Sigmoid colon (tissue), 7 donors: Measurements from ENCODE around the gene PLXDC1. TPM values are rescaled to one million over a fixed set of nuclear protein-coding genes. Genes with fewer than 3 reads are reported as not detected.
"Not testable (repeated sequence)": the region's sequence is repeated elsewhere in the genome, so short reads cannot be mapped to it uniquely, and the experiment has no call there.

Source experiments
- DNase-seq: peaks from one replicate; pipeline ENCODE4 v3.0.0-alpha.2; 2019
- H3K27ac ChIP-seq, 4 donors: fragments of 200-600 bp; sonication (generic); one replicate each; pipeline ENCODE4 v1.5.1; 2016 to 2019; ENCODE audit warnings: mild to moderate bottlenecking in 1 of 4
- H3K27me3 ChIP-seq, 3 donors: fragments of 200-600 bp; sonication (generic); one replicate each; pipeline ENCODE4 v1.5.1; 2019; ENCODE audit warnings: mild to moderate bottlenecking in 1 of 3
- H3K36me3 ChIP-seq, 4 donors: fragments of 200-600 bp; sonication (generic); one replicate each; pipeline ENCODE4 v1.5.1; 2016 to 2019
- H3K4me1 ChIP-seq, 4 donors: fragments of 200-600 bp; sonication (generic); one replicate each; pipeline ENCODE4 v1.5.1; 2017 to 2019
- H3K4me3 ChIP-seq, 4 donors: fragments of 200-600 bp; sonication (generic); one replicate each; pipeline ENCODE4 v1.5.1; 2017 to 2019; ENCODE audit warnings: mild to moderate bottlenecking in 2 of 4, moderate library complexity in 1 of 4
- H3K9me3 ChIP-seq, 4 donors: fragments of 200-600 bp in 3 of 4; sonication (generic) in 3 of 4; one replicate each; pipeline versions ENCODE4 v1.5.1 to v1.6.1; 2013 to 2019
- EP300 ChIP-seq, 4 donors: sonication (generic); formaldehyde crosslinking; IDR thresholded peaks; one replicate each; pipeline ENCODE4 v1.6.1; 2017; ENCODE audit warnings: antibody characterized with exemption in 4 of 4
- POLR2A ChIP-seq, 2 donors: fragments of 450-650 bp; IDR thresholded peaks; one replicate each; pipeline ENCODE4 v1.6.1; 2016; ENCODE audit warnings: antibody characterized with exemption in 2 of 2, mild to moderate bottlenecking in 2 of 2, moderate library complexity in 2 of 2
- POLR2AphosphoS5 ChIP-seq, 4 donors: sonication (generic); formaldehyde crosslinking; IDR thresholded peaks; one replicate each; pipeline ENCODE4 v1.6.1; 2017; ENCODE audit warnings: antibody characterized with exemption in 4 of 4
- WGBS, 2 donors: extraction: QIAGEN DNeasy Blood & Tissue Kit; methylation state at CpG; one replicate each; pipeline ENCODE4 v1.1.7; 2013; 5-methylcytosine and 5-hydroxymethylcytosine counted together
- intact Hi-C: fragments of 100-400 bp; cut with DNase I; formaldehyde crosslinking; loops from one replicate; pipeline ENCODE4 v1.15.1; 2023
- polyA plus RNA-seq, 3 donors: library from polyadenylated mRNA; stranded (reverse); fragments of 200-250 nt; gene quantifications; one replicate each; pipeline ENCODE4 v1.2.3, GENCODE V29; 2013
- total RNA-seq, 4 donors: library from RNA; depleted of rRNA; stranded (reverse); fragments of >200 nt; gene quantifications; one replicate each; pipeline ENCODE4 v1.1.0, GENCODE V29; 2016
- TF ChIP-seq, protein P1 (sequence below), 4 experiments: fragments of 450-650 bp in 3 of 4; fragments of 200-600 bp in 1 of 4; IDR thresholded peaks; one replicate each; pipeline ENCODE4 v1.5.1; 2016 to 2019; ENCODE audit warnings: antibody characterized with exemption in 4 of 4, mild to moderate bottlenecking in 3 of 4, moderate library complexity in 2 of 4
- donor health status: healthy with polysubstance abuse.
- donor health status: Bipolar disorder and iron deficiency.
- donor health status: healthy.

Gene PLXDC1
- total and polyA plus RNA-seq, 7 donors = 1.4 to 13.0 (median 6.2) TPM

DNA sequence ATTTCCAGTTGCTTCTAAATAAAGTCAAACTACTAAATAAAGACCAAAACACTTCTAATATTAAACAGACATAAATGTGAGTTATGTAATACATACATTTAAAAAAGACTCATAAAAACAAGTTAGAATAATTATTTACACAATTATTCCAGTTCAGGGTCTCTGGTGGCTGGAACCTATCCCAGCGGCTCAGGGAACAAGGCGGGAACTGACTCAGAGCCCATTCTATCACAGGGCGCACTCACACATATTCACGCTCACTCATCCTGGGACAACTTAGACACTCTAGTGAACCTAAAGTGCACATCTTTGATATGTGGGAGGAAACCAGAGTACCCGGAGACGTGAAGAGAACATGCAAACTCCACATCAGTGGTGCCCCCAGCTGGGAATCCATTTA is 25.0 kb downstream of the PLXDC1 start:
- H3K27me3 ChIP-seq = no peaks in the 10 kb centered on the region
- 70 to 83% methylated on average over 6 of the region's 6 CpGs for WGBS, 2 donors
- H3K9me3 ChIP-seq = no peaks in the 10 kb centered on the region
- H3K4me1 ChIP-seq = no peaks in the 10 kb centered on the region
- TF ChIP-seq POLR2AphosphoS5 (IDR thresholded peaks at IDR 0.05) = no peak
- TF ChIP-seq, protein P1, sequence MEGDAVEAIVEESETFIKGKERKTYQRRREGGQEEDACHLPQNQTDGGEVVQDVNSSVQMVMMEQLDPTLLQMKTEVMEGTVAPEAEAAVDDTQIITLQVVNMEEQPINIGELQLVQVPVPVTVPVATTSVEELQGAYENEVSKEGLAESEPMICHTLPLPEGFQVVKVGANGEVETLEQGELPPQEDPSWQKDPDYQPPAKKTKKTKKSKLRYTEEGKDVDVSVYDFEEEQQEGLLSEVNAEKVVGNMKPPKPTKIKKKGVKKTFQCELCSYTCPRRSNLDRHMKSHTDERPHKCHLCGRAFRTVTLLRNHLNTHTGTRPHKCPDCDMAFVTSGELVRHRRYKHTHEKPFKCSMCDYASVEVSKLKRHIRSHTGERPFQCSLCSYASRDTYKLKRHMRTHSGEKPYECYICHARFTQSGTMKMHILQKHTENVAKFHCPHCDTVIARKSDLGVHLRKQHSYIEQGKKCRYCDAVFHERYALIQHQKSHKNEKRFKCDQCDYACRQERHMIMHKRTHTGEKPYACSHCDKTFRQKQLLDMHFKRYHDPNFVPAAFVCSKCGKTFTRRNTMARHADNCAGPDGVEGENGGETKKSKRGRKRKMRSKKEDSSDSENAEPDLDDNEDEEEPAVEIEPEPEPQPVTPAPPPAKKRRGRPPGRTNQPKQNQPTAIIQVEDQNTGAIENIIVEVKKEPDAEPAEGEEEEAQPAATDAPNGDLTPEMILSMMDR (IDR thresholded peaks at IDR 0.05) = no peak
- intact Hi-C loops = no loop called here
- H3K36me3 ChIP-seq = no peaks in the 10 kb centered on the region
- no peak for DNase-seq
- H3K27ac ChIP-seq = no peak overlapping the region
- no peak overlapping the region for H3K4me3 ChIP-seq

GRCh38 chr17:39125143-39125875 is 26.1 kb downstream of the PLXDC1 start:
- H3K9me3 ChIP-seq = no peaks in the 10 kb centered on the region
- TF ChIP-seq POLR2A (IDR thresholded peaks at IDR 0.05) (no peak), POLR2AphosphoS5 (IDR thresholded peaks at IDR 0.05) (no peak), EP300 (IDR thresholded peaks at IDR 0.05) (no peak)
- TF ChIP-seq, protein P1 (IDR thresholded peaks at IDR 0.05) = no peak
- no peaks in the 10 kb centered on the region for H3K27me3 ChIP-seq
- H3K27ac ChIP-seq = no peak overlapping the region
- 93% methylated on average over 2 of the region's 2 CpGs for WGBS, 2 donors
- no peak overlapping the region for H3K4me3 ChIP-seq
- intact Hi-C loops = no loop called here
- H3K36me3 ChIP-seq = no peaks in the 10 kb centered on the region
- no peak for DNase-seq
- no peaks in the 10 kb centered on the region for H3K4me1 ChIP-seq

GRCh38 chr17:39123627-39124026 is 27.8 kb downstream of the PLXDC1 start:
- Histone ChIP-seq H3K4me1 (no peaks in the 10 kb centered on the region), H3K27me3 (no peaks in the 10 kb centered on the region), H3K9me3 (no peaks in the 10 kb centered on the region), H3K27ac (no peak overlapping the region), H3K4me3 (no peak overlapping the region), H3K36me3 (no peaks in the 10 kb centered on the region)
- TF ChIP-seq POLR2A (IDR thresholded peaks at IDR 0.05) = no peak
- no peak for TF ChIP-seq EP300 (IDR thresholded peaks at IDR 0.05)
- TF ChIP-seq, protein P1 (IDR thresholded peaks at IDR 0.05) = no peak
- TF ChIP-seq POLR2AphosphoS5 (IDR thresholded peaks at IDR 0.05) = no peak
- WGBS, 2 donors = 84 to 85% methylated on average over 9 of the region's 9 CpGs
- intact Hi-C loops = no loop called here
- no peak for DNase-seq

GRCh38 chr17:39122991-39123390 is 28.4 kb downstream of the PLXDC1 start:
- Histone ChIP-seq H3K36me3 (no peaks in the 10 kb centered on the region), H3K27me3 (no peaks in the 10 kb centered on the region), H3K27ac (no peak overlapping the region), H3K4me3 (no peak overlapping the region), H3K4me1 (no peaks in the 10 kb centered on the region), H3K9me3 (no peaks in the 10 kb centered on the region)
- no peak for DNase-seq
- TF ChIP-seq POLR2A (IDR thresholded peaks at IDR 0.05) (no peak), EP300 (IDR thresholded peaks at IDR 0.05) (no peak), POLR2AphosphoS5 (IDR thresholded peaks at IDR 0.05) (no peak)
- TF ChIP-seq, protein P1 (IDR thresholded peaks at IDR 0.05) = no peak
- 86 to 91% methylated on average over 7 of the region's 7 CpGs for WGBS, 2 donors
- intact Hi-C loops = no loop called here

- H3K27ac ChIP-seq, H3K36me3 ChIP-seq, intact Hi-C loops, DNase-seq, H3K9me3 ChIP-seq, H3K27me3 ChIP-seq, H3K4me1 ChIP-seq, H3K4me3 ChIP-seq: not testable (repeated sequence)
- 91 to 92% methylated on average over 10 of the region's 10 CpGs for WGBS, 2 donors
Observed at GRCh38 chr17:39121919-39122318, 29.5 kb downstream of the PLXDC1 start.
